Thyroid gland (tissue), 4 donors: Measurements from ENCODE around the gene EPHA5.

Source experiments
- POLR2A ChIP-seq, 2 donors: fragments of 450-650 bp; IDR thresholded peaks; one replicate each; pipeline ENCODE4 v1.6.1; 2017; ENCODE audit warnings: antibody characterized with exemption in 2 of 2, mild to moderate bottlenecking in 2 of 2, moderate library complexity in 1 of 2
- TF ChIP-seq, protein P1 (sequence below), 6 experiments: fragments of 200-600 bp in 3 of 6; fragments of 450-650 bp in 3 of 6; sonication (generic) in 3 of 6; IDR thresholded peaks; one replicate each; pipeline ENCODE4 v1.5.1; 2016 to 2019; ENCODE audit warnings: antibody characterized with exemption in 6 of 6, mild to moderate bottlenecking in 2 of 6, inconsistent platforms in 1 of 6, moderate library complexity in 1 of 6

DNA sequence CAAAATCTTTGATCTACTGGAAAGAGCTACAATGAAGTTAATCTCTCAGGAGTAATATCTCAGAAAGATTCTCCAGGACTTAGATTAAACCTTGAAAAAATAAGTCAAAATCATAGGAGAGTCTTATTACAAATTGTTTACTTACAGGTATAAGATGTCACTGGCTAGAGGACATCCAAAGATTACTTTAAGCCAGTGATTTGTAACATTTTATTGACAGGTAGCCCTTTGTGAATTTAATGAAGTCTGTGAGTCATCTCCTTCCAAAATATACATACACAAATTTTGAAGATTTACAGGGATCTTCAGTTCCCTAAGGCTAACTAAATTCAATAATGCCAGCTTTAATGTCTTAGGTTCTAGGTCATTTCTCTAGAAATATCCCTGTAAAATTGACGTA is 359.7 kb downstream of the EPHA5 start:
- TF ChIP-seq POLR2A (IDR thresholded peaks at IDR 0.05), result no peak
- TF ChIP-seq, protein P1, sequence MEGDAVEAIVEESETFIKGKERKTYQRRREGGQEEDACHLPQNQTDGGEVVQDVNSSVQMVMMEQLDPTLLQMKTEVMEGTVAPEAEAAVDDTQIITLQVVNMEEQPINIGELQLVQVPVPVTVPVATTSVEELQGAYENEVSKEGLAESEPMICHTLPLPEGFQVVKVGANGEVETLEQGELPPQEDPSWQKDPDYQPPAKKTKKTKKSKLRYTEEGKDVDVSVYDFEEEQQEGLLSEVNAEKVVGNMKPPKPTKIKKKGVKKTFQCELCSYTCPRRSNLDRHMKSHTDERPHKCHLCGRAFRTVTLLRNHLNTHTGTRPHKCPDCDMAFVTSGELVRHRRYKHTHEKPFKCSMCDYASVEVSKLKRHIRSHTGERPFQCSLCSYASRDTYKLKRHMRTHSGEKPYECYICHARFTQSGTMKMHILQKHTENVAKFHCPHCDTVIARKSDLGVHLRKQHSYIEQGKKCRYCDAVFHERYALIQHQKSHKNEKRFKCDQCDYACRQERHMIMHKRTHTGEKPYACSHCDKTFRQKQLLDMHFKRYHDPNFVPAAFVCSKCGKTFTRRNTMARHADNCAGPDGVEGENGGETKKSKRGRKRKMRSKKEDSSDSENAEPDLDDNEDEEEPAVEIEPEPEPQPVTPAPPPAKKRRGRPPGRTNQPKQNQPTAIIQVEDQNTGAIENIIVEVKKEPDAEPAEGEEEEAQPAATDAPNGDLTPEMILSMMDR (IDR thresholded peaks at IDR 0.05), result no peak
